MM.1S (cell line): ENCODE measurements around the gene KSR1.
A peak's percentile ranks its signal among the peaks of the same experiment; 100 is the strongest.

ENCODE experiments used
- DNase-seq: peaks from one replicate; pipeline ENCODE4 v3.0.0-alpha.2; 2015
- H2AFZ ChIP-seq: fragments of 300-600 bp; sonication (generic); 2 replicates; pipeline ENCODE4 v1.6.0; 2016; ENCODE audit warnings: antibody characterized with exemption, low read length
- H3F3A ChIP-seq: fragments of 300-600 bp; sonication (generic); 2 replicates; pipeline ENCODE4 v1.6.1; 2016; ENCODE audit warnings: mild to moderate bottlenecking, antibody characterized with exemption, low read length, moderate library complexity, mixed read lengths; ENCODE audit not compliant: insufficient read depth
- H3K27ac ChIP-seq: fragments of 300-600 bp; sonication (generic); 2 replicates; pipeline ENCODE4 v1.5.1; 2016; ENCODE audit warnings: mild to moderate bottlenecking, low read length
- H3K27me3 ChIP-seq: fragments of 300-600 bp; sonication (generic); replicated peaks from 2 replicates; pipeline ENCODE4 v1.6.0; 2016; ENCODE audit warnings: low read length; ENCODE audit not compliant: insufficient read depth
- H3K36me3 ChIP-seq: fragments of 300-600 bp; sonication (generic); replicated peaks from 2 replicates; pipeline ENCODE4 v1.6.1; 2016; ENCODE audit warnings: mild to moderate bottlenecking, low read length, mixed read lengths; ENCODE audit not compliant: insufficient read depth
- H3K4me1 ChIP-seq: fragments of 300-600 bp; sonication (generic); 2 replicates; pipeline ENCODE4 v1.6.1; 2016; ENCODE audit warnings: low read length, mixed read lengths
- H3K4me2 ChIP-seq: fragments of 300-600 bp; sonication (generic); 2 replicates; pipeline ENCODE4 v1.6.0; 2016; ENCODE audit warnings: low read depth, low read length
- H3K4me3 ChIP-seq: fragments of 300-600 bp; sonication (generic); 2 replicates; pipeline ENCODE4 v1.5.1; 2016; ENCODE audit warnings: low read length, mixed read lengths
- H3K79me2 ChIP-seq: fragments of 300-600 bp; sonication (generic); 2 replicates; pipeline ENCODE4 v1.6.1; 2016; ENCODE audit warnings: mixed run types, low read length, mixed read lengths
- H3K9ac ChIP-seq: fragments of 300-600 bp; sonication (generic); 2 replicates; pipeline ENCODE4 v1.6.1; 2016; ENCODE audit warnings: low read length, mixed read lengths
- H3K9me2 ChIP-seq: fragments of 300-600 bp; sonication (generic); replicated peaks from 2 replicates; pipeline ENCODE4 v1.6.1; 2016; ENCODE audit warnings: mild to moderate bottlenecking, low read length, mixed read lengths; ENCODE audit not compliant: insufficient read depth
- H3K9me3 ChIP-seq: fragments of 300-600 bp; sonication (generic); replicated peaks from 2 replicates; pipeline ENCODE4 v1.6.1; 2016; ENCODE audit warnings: mild to moderate bottlenecking, low read length, mixed read lengths; ENCODE audit not compliant: insufficient read depth
- H4K20me1 ChIP-seq: fragments of 300-600 bp; sonication (generic); 2 replicates; pipeline ENCODE4 v1.6.1; 2016; ENCODE audit warnings: mild to moderate bottlenecking, low read length, moderate library complexity, mixed read lengths; ENCODE audit not compliant: insufficient read depth
- CTCF ChIP-seq: fragments of 300-600 bp; sonication (generic); IDR thresholded peaks from 2 replicates; pipeline ENCODE4 v1.5.1; 2016; ENCODE audit warnings: antibody characterized with exemption, low read length, mixed read lengths
- EZH2 ChIP-seq: fragments of 300-600 bp; sonication (generic); optimal IDR thresholded peaks from 2 replicates; pipeline ENCODE3; 2017; ENCODE audit warnings: low read depth, mild to moderate bottlenecking, antibody characterized with exemption, low read length, mixed read lengths
- EZH2phosphoT487 ChIP-seq: fragments of 300-600 bp; sonication (generic); IDR thresholded peaks from 2 replicates; pipeline ENCODE4 v1.6.1; 2018; ENCODE audit warnings: antibody characterized with exemption, low read length

KSR1 gene

GRCh38 chr17:27456681-27457359, 572 bp downstream of the KSR1 start:
- H3K79me2 ChIP-seq = no peaks in the 10 kb centered on the region
- no peaks in the 10 kb centered on the region for H3K9me2 ChIP-seq
- H3K4me1 ChIP-seq = no peaks in the 10 kb centered on the region
- H3K27ac ChIP-seq = no peak overlapping the region
- DNase-seq = no peak
- peak overlapping the region; percentile 62 for H2AFZ ChIP-seq
- H4K20me1 ChIP-seq = no peaks in the 10 kb centered on the region
- H3K36me3 ChIP-seq = no peaks in the 10 kb centered on the region
- peak overlapping the region; percentile 67 for H3K4me3 ChIP-seq
- H3K9ac ChIP-seq = peak overlapping the region; percentile 32; the same call in 1 of the 2 replicates
- H3F3A ChIP-seq = 0 out of 2 replicates have a peak, but pooled peaks cover 2% of the 10 kb centered on the region
- H3K27me3 ChIP-seq = peaks cover 11% of the 10 kb centered on the region; the same call in 1 of the 2 replicates
- no peak for TF ChIP-seq EZH2phosphoT487
- TF ChIP-seq CTCF = no peak
- no peak for TF ChIP-seq EZH2
- no peaks in the 10 kb centered on the region for H3K9me3 ChIP-seq
- peak overlapping the region; percentile 85 for H3K4me2 ChIP-seq

GRCh38 chr17:27457360-27457715, 1.1 kb downstream of the KSR1 start:
- H3K4me2 ChIP-seq = peak overlapping the region; percentile 85
- H3K27me3 ChIP-seq = peaks cover 11% of the 10 kb centered on the region; the same call in 1 of the 2 replicates

GRCh38 chr17:27457731-27458523, 1.7 kb downstream of the KSR1 start:
- no peaks in the 10 kb centered on the region for H3K9me3 ChIP-seq
- H3K9me2 ChIP-seq = no peaks in the 10 kb centered on the region
- H3K79me2 ChIP-seq = no peaks in the 10 kb centered on the region
- H4K20me1 ChIP-seq = no peaks in the 10 kb centered on the region
- TF ChIP-seq EZH2phosphoT487 (no peak), EZH2 (no peak), CTCF (no peak)
- no peaks in the 10 kb centered on the region for H3K36me3 ChIP-seq
- 0 out of 2 replicates have a peak, but pooled peaks cover 2% of the 10 kb centered on the region for H3F3A ChIP-seq
- H3K27ac ChIP-seq = no peak overlapping the region
- H2AFZ ChIP-seq = no peak overlapping the region
- H3K27me3 ChIP-seq = peaks cover 11% of the 10 kb centered on the region; the same call in 1 of the 2 replicates
- no peak for DNase-seq
- H3K4me2 ChIP-seq = peak overlapping the region; percentile 85; the same call in 1 of the 2 replicates
- no peaks in the 10 kb centered on the region for H3K4me1 ChIP-seq
- no peak overlapping the region for H3K9ac ChIP-seq
- no peak overlapping the region for H3K4me3 ChIP-seq

More at GRCh38 chr17:27457360-27457715, 1.1 kb downstream of the KSR1 start:
- H3K36me3 ChIP-seq = no peaks in the 10 kb centered on the region
- H3K9me2 ChIP-seq = no peaks in the 10 kb centered on the region
- no peaks in the 10 kb centered on the region for H3K9me3 ChIP-seq
- no peaks in the 10 kb centered on the region for H3K4me1 ChIP-seq
- 0 out of 2 replicates have a peak, but pooled peaks cover 2% of the 10 kb centered on the region for H3F3A ChIP-seq
- DNase-seq = no peak
- H4K20me1 ChIP-seq = no peaks in the 10 kb centered on the region
- H2AFZ ChIP-seq = peak overlapping the region; percentile 62
- H3K4me3 ChIP-seq = peak overlapping the region; percentile 67
- no peak overlapping the region for H3K27ac ChIP-seq
- no peaks in the 10 kb centered on the region for H3K79me2 ChIP-seq
- H3K9ac ChIP-seq = peak overlapping the region; percentile 32; the same call in 1 of the 2 replicates
- TF ChIP-seq EZH2phosphoT487 (no peak), EZH2 (no peak), CTCF (no peak)
